Nephron (organoid): ENCODE data around the gene OCIAD1.
A peak's percentile ranks its signal among the peaks of the same experiment; 100 is the strongest.
"Not testable (repeated sequence)": the region's sequence is repeated elsewhere in the genome, so short reads cannot be mapped to it uniquely, and the experiment has no call there.

Source experiments
- H3K27ac Mint-ChIP-seq, 3 experiments: 2 replicates each; pipeline ENCODE4 v1.8.0; 2020; ENCODE audit warnings: mixed read lengths in 3 of 3, mild to moderate bottlenecking in 2 of 3, moderate library complexity in 1 of 3
- H3K27me3 Mint-ChIP-seq: 2 replicates; pipeline ENCODE4 v1.8.0; 2021; ENCODE audit warnings: low read depth, mild to moderate bottlenecking, moderate library complexity, mixed read lengths
- H3K36me3 Mint-ChIP-seq: 2 replicates; pipeline ENCODE4 v1.8.0; 2020; ENCODE audit warnings: low read depth, mixed read lengths
- H3K4me1 Mint-ChIP-seq: 2 replicates; pipeline ENCODE4 v1.8.0; 2020; ENCODE audit warnings: mixed read lengths
- H3K4me3 Mint-ChIP-seq, 3 experiments: 2 replicates each; pipeline ENCODE4 v1.8.0; 2020; ENCODE audit warnings: mild to moderate bottlenecking in 3 of 3, mixed read lengths in 3 of 3, moderate library complexity in 2 of 3
- H3K9me3 Mint-ChIP-seq: 2 replicates; pipeline ENCODE4 v1.8.0; 2020; ENCODE audit warnings: mixed read lengths
- TF ChIP-seq, protein P1 (sequence below), 3 experiments: fragments of 200-600 bp; sonication (generic); IDR thresholded peaks; one replicate each; pipeline ENCODE4 v1.5.0; 2021; ENCODE audit warnings: antibody characterized with exemption in 3 of 3; ENCODE audit not compliant: unreplicated experiment in 3 of 3

The OCIAD1 gene

GRCh38 chr4:48831532-48832030, 693 bp downstream of the OCIAD1 start:
- TF ChIP-seq, protein P1, sequence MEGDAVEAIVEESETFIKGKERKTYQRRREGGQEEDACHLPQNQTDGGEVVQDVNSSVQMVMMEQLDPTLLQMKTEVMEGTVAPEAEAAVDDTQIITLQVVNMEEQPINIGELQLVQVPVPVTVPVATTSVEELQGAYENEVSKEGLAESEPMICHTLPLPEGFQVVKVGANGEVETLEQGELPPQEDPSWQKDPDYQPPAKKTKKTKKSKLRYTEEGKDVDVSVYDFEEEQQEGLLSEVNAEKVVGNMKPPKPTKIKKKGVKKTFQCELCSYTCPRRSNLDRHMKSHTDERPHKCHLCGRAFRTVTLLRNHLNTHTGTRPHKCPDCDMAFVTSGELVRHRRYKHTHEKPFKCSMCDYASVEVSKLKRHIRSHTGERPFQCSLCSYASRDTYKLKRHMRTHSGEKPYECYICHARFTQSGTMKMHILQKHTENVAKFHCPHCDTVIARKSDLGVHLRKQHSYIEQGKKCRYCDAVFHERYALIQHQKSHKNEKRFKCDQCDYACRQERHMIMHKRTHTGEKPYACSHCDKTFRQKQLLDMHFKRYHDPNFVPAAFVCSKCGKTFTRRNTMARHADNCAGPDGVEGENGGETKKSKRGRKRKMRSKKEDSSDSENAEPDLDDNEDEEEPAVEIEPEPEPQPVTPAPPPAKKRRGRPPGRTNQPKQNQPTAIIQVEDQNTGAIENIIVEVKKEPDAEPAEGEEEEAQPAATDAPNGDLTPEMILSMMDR (IDR thresholded peaks at IDR 0.05; ENCODE audit: unreplicated experiment in 3 of 3), result no peak
- peaks cover 26% of the 10 kb centered on the region for H3K36me3 Mint-ChIP-seq

GRCh38 chr4:48832571-48832970, 1.7 kb downstream of the OCIAD1 start:
- H3K4me3 Mint-ChIP-seq, result peak overlapping the region; percentile 100
- H3K27ac Mint-ChIP-seq, result peak overlapping the region; percentile 99 to 100 (median 100)

More at GRCh38 chr4:48831532-48832030, 693 bp downstream of the OCIAD1 start:
- H3K4me1 Mint-ChIP-seq, result peaks cover 24% of the 10 kb centered on the region
- H3K27ac Mint-ChIP-seq, result peak overlapping the region; percentile 99 to 100 (median 100)
- peak overlapping the region; percentile 100 for H3K4me3 Mint-ChIP-seq
- H3K27me3 Mint-ChIP-seq, result peaks cover 7% of the 10 kb centered on the region
- H3K9me3 Mint-ChIP-seq, result no peaks in the 10 kb centered on the region

GRCh38 chr4:48836658-48837057, 5.8 kb downstream of the OCIAD1 start:
- Mint-ChIP-seq H3K27ac (no peak overlapping the region), H3K4me1 (peaks cover 15% of the 10 kb centered on the region), H3K36me3 (peaks cover 49% of the 10 kb centered on the region), H3K27me3 (no peaks in the 10 kb centered on the region), H3K4me3 (no peak overlapping the region), H3K9me3 (no peaks in the 10 kb centered on the region)
- TF ChIP-seq, protein P1 (IDR thresholded peaks at IDR 0.05; ENCODE audit: unreplicated experiment in 3 of 3), result no peak

More at GRCh38 chr4:48832571-48832970, 1.7 kb downstream of the OCIAD1 start:
- H3K27me3 Mint-ChIP-seq, result peaks cover 4% of the 10 kb centered on the region
- TF ChIP-seq, protein P1 (IDR thresholded peaks at IDR 0.05; ENCODE audit: unreplicated experiment in 3 of 3), result no peak
- H3K36me3 Mint-ChIP-seq, result peaks cover 30% of the 10 kb centered on the region
- H3K9me3 Mint-ChIP-seq, result no peaks in the 10 kb centered on the region
- peaks cover 24% of the 10 kb centered on the region for H3K4me1 Mint-ChIP-seq

GRCh38 chr4:48841045-48841827, 10.3 kb downstream of the OCIAD1 start:
- Mint-ChIP-seq H3K4me3 (no peak overlapping the region), H3K27ac (no peak overlapping the region), H3K9me3 (no peaks in the 10 kb centered on the region), H3K36me3 (peaks cover 62% of the 10 kb centered on the region), H3K4me1 (peaks cover 3% of the 10 kb centered on the region), H3K27me3 (no peaks in the 10 kb centered on the region)
- TF ChIP-seq, protein P1 (IDR thresholded peaks at IDR 0.05; ENCODE audit: unreplicated experiment in 3 of 3), result no peak

- Mint-ChIP-seq H3K27me3 (no peaks in the 10 kb centered on the region), H3K4me1 (no peaks in the 10 kb centered on the region), H3K27ac (no peak overlapping the region), H3K9me3 (no peaks in the 10 kb centered on the region), H3K36me3 (peaks cover 64% of the 10 kb centered on the region), H3K4me3 (no peak overlapping the region)
- TF ChIP-seq, protein P1 (IDR thresholded peaks at IDR 0.05; ENCODE audit: unreplicated experiment in 3 of 3), result no peak
These were observed 14.0 kb downstream of the OCIAD1 start for GRCh38 chr4:48844843-48845242.

- not testable (repeated sequence) for H3K4me1 Mint-ChIP-seq, H3K9me3 Mint-ChIP-seq, H3K27me3 Mint-ChIP-seq, H3K4me3 Mint-ChIP-seq, H3K27ac Mint-ChIP-seq
- peaks cover 77% of the 10 kb centered on the region for H3K36me3 Mint-ChIP-seq
These were observed 17.9 kb downstream of the OCIAD1 start for GRCh38 chr4:48848799-48849198.
